ENCODE results near the gene AFMID.
"Not testable (repeated sequence)": the region's sequence is repeated elsewhere in the genome, so short reads cannot be mapped to it uniquely, and the experiment has no call there.

AFMID gene

DNA sequence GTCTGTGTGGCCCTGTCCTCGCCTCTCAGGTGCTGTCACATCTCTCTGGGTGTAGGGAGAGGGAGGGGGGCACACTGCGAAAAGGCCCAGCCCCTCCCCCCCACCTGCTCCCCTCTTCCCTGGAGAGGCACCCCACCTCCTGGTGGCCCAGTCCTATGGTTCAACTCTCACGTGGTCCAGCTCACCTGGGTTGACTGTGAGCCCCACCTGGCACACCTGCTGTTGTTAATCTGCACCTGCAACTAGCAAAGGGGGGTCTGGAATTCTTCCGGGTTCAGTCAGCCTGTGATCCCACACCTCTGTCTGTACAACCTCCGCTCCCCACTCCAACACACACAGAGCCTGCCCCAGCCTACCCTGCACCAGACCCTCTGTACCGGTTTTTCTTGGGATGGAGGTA lies 20.7 kb upstream of the AFMID start:
- H3K27me3 ChIP-seq (replicated peaks; ENCODE audit: control insufficient read depth, insufficient read depth, low read length), result no peaks in the 10 kb centered on the region
- no peak for TF ChIP-seq CTCF (IDR thresholded peaks at IDR 0.05; ENCODE audit: insufficient read depth, low read length, poor library complexity, severe bottlenecking)
- H3K36me3 ChIP-seq (ENCODE audit: control insufficient read depth, insufficient read depth, low read length), result peaks cover 14% of the 10 kb centered on the region
- H3K4me3 ChIP-seq (replicated peaks; ENCODE audit: low read depth, low read length), result no peak overlapping the region
- DNase-seq (ENCODE audit: extremely low read depth, insufficient read length), result no peak

- no peaks in the 10 kb centered on the region for H3K27me3 ChIP-seq (replicated peaks; ENCODE audit: control insufficient read depth, insufficient read depth, low read length)
- peak within 1 kb of the TSS; percentile 97 for H3K4me3 ChIP-seq (replicated peaks; ENCODE audit: low read depth, low read length)
- no peak for TF ChIP-seq CTCF (IDR thresholded peaks at IDR 0.05; ENCODE audit: insufficient read depth, low read length, poor library complexity, severe bottlenecking)
- peaks cover 29% of the 10 kb centered on the region for H3K36me3 ChIP-seq (ENCODE audit: control insufficient read depth, insufficient read depth, low read length)
- peak; percentile 92 for DNase-seq (ENCODE audit: extremely low read depth, insufficient read length)
Measured at GRCh38 chr17:78168242-78168902, 18.8 kb upstream of the AFMID start, which contains the start of gene SYNGR2. Gene SYNGR2 (plus strand): TSS chr17:78168581. CDS start chr17:78168617, 36 bp downstream.

- Histone ChIP-seq H3K27me3 (replicated peaks; ENCODE audit: control insufficient read depth, insufficient read depth, low read length) (no peaks in the 10 kb centered on the region), H3K4me3 (replicated peaks; ENCODE audit: low read depth, low read length) (peak overlapping the region; percentile 97), H3K36me3 (ENCODE audit: control insufficient read depth, insufficient read depth, low read length) (peaks cover 32% of the 10 kb centered on the region)
- TF ChIP-seq CTCF (IDR thresholded peaks at IDR 0.05; ENCODE audit: insufficient read depth, low read length, poor library complexity, severe bottlenecking), result no peak
- DNase-seq (ENCODE audit: extremely low read depth, insufficient read length), result peak; percentile 76
Measured at GRCh38 chr17:78168903-78169793, 18.0 kb upstream of the AFMID start.

DNA sequence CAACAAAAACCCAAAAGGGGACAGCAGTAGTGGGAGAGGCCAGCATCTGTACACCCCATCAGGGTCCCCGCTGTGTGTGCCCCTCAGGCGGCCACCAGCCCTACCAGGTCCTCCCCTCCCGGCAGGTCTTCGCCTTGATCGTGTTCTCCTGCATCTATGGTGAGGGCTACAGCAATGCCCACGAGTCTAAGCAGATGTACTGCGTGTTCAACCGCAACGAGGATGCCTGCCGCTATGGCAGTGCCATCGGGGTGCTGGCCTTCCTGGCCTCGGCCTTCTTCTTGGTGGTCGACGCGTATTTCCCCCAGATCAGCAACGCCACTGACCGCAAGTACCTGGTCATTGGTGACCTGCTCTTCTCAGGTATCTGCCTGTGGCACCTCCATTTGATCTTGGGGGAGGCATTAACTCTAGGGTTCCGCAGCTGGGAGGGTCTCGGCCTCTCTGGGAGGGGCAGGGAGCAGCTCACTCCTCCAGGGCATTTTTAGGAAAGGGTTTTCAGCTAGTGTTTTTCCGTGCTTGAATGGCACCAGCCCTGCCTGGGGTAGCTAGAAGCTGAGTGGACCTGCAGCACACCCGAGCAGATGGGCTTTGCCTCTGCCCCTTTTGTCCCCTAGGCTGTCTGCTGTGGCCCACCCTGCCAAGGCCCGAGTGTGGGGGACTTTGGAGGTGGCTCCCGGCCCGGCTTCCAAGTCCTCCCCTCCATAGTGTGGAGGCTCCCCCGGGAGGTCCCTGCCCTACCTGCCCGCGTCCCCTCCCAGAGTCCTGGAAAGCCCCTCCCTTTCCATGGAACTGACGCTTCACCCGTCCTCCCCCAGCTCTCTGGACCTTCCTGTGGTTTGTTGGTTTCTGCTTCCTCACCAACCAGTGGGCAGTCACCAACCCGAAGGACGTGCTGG lies 16.2 kb upstream of the AFMID start:
- Histone ChIP-seq H3K27me3 (replicated peaks; ENCODE audit: control insufficient read depth, insufficient read depth, low read length) (no peaks in the 10 kb centered on the region), H3K4me3 (replicated peaks; ENCODE audit: low read depth, low read length) (peak overlapping the region; percentile 97), H3K36me3 (ENCODE audit: control insufficient read depth, insufficient read depth, low read length) (peaks cover 44% of the 10 kb centered on the region)
- no peak for TF ChIP-seq CTCF (IDR thresholded peaks at IDR 0.05; ENCODE audit: insufficient read depth, low read length, poor library complexity, severe bottlenecking)
- DNase-seq (ENCODE audit: extremely low read depth, insufficient read length), result no peak

DNA sequence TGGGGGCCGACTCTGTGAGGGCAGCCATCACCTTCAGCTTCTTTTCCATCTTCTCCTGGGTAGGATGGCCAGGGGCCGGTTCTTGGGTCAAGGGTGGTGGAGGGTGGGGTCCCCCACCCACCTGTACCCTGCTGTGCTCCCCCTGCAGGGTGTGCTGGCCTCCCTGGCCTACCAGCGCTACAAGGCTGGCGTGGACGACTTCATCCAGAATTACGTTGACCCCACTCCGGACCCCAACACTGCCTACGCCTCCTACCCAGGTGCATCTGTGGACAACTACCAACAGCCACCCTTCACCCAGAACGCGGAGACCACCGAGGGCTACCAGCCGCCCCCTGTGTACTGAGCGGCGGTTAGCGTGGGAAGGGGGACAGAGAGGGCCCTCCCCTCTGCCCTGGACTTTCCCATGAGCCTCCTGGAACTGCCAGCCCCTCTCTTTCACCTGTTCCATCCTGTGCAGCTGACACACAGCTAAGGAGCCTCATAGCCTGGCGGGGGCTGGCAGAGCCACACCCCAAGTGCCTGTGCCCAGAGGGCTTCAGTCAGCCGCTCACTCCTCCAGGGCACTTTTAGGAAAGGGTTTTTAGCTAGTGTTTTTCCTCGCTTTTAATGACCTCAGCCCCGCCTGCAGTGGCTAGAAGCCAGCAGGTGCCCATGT lies 15.4 kb upstream of the AFMID start:
- Histone ChIP-seq H3K4me3 (replicated peaks; ENCODE audit: low read depth, low read length) (peak overlapping the region; percentile 97), H3K36me3 (ENCODE audit: control insufficient read depth, insufficient read depth, low read length) (peaks cover 44% of the 10 kb centered on the region)
- DNase-seq (ENCODE audit: extremely low read depth, insufficient read length); H3K27me3 ChIP-seq (replicated peaks; ENCODE audit: control insufficient read depth, insufficient read depth, low read length): not testable (repeated sequence)

Measured in GM06990 (cell line).